Hepatocyte (in vitro differentiated cells): ENCODE data around the gene PGA5.

ENCODE experiments used
- EZH2 ChIP-seq: fragments of 200-600 bp; sonication (generic); IDR thresholded peaks from 2 replicates; pipeline ENCODE4 v1.6.1; 2016; ENCODE audit warnings: antibody characterized with exemption, mild to moderate bottlenecking, borderline replicate concordance
- EZH2phosphoT487 ChIP-seq: fragments of 200-600 bp; sonication (generic); IDR thresholded peaks from one replicate; pipeline ENCODE4 v1.6.1; 2018; ENCODE audit warnings: antibody characterized with exemption, mild to moderate bottlenecking, low read depth, moderate library complexity; ENCODE audit not compliant: unreplicated experiment, severe bottlenecking
- TF ChIP-seq, protein P1 (sequence below): fragments of 200-600 bp; sonication (generic); IDR thresholded peaks from 2 replicates; pipeline ENCODE4 v1.5.1; 2016; ENCODE audit warnings: antibody characterized with exemption, mild to moderate bottlenecking; ENCODE audit not compliant: poor library complexity

- TF ChIP-seq, protein P1, sequence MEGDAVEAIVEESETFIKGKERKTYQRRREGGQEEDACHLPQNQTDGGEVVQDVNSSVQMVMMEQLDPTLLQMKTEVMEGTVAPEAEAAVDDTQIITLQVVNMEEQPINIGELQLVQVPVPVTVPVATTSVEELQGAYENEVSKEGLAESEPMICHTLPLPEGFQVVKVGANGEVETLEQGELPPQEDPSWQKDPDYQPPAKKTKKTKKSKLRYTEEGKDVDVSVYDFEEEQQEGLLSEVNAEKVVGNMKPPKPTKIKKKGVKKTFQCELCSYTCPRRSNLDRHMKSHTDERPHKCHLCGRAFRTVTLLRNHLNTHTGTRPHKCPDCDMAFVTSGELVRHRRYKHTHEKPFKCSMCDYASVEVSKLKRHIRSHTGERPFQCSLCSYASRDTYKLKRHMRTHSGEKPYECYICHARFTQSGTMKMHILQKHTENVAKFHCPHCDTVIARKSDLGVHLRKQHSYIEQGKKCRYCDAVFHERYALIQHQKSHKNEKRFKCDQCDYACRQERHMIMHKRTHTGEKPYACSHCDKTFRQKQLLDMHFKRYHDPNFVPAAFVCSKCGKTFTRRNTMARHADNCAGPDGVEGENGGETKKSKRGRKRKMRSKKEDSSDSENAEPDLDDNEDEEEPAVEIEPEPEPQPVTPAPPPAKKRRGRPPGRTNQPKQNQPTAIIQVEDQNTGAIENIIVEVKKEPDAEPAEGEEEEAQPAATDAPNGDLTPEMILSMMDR, result no peak
- TF ChIP-seq EZH2phosphoT487 (no peak), EZH2 (no peak)
Measured at GRCh38 chr11:61270354-61271076, 29.5 kb downstream of the PGA5 start.
